ENCODE results near the gene CCNY. TPM values are rescaled to one million over a fixed set of nuclear protein-coding genes. Genes with fewer than 3 reads are reported as not detected.
"Not testable (repeated sequence)": the region's sequence is repeated elsewhere in the genome, so short reads cannot be mapped to it uniquely, and the experiment has no call there.

CCNY gene
- total RNA-seq, 4 donors from 2014 or later: 22.4 to 35.1 (median 29.9) TPM

- no peak for TF ChIP-seq CTCF (IDR thresholded peaks at IDR 0.05)
- no peak for TF ChIP-seq POLR2A (IDR thresholded peaks at IDR 0.05)
- no peak for TF ChIP-seq EP300 (IDR thresholded peaks at IDR 0.05)
- TF ChIP-seq POLR2AphosphoS5 (IDR thresholded peaks at IDR 0.05): no peak
- H3K27me3 ChIP-seq: no peaks in the 10 kb centered on the region
- H3K9me3 ChIP-seq: no peaks in the 10 kb centered on the region
- no peak for DNase-seq (ENCODE audit: low spot score in 2 of 2)
- no peak overlapping the region for H3K27ac ChIP-seq
- H3K4me3 ChIP-seq: no peak overlapping the region
- peaks cover 33% of the 10 kb centered on the region for H3K4me1 ChIP-seq
- peaks cover 3% of the 10 kb centered on the region for H3K36me3 ChIP-seq
- 96% methylated on average over 6 of the region's 6 CpGs for WGBS
These were observed 63.2 kb downstream of the CCNY start for GRCh38 chr10:35399414-35400009.

GRCh38 chr10:35400595-35401268, 64.4 kb downstream of the CCNY start:
- WGBS: 73% methylated on average over 8 of the region's 8 CpGs
- no peak for TF ChIP-seq POLR2AphosphoS5 (IDR thresholded peaks at IDR 0.05)
- no peak for TF ChIP-seq CTCF (IDR thresholded peaks at IDR 0.05)
- no peak for TF ChIP-seq EP300 (IDR thresholded peaks at IDR 0.05)
- TF ChIP-seq POLR2A (IDR thresholded peaks at IDR 0.05): no peak
- H3K4me3 ChIP-seq: no peak overlapping the region
- no peaks in the 10 kb centered on the region for H3K9me3 ChIP-seq
- peaks cover 3% of the 10 kb centered on the region for H3K36me3 ChIP-seq
- DNase-seq (ENCODE audit: low spot score in 2 of 2): no peak
- no peak overlapping the region for H3K27ac ChIP-seq
- H3K4me1 ChIP-seq: peaks cover 38% of the 10 kb centered on the region
- no peaks in the 10 kb centered on the region for H3K27me3 ChIP-seq

- not testable (repeated sequence) for H3K27me3 ChIP-seq; H3K4me3 ChIP-seq; H3K36me3 ChIP-seq; DNase-seq (ENCODE audit: low spot score in 2 of 2); H3K27ac ChIP-seq; H3K9me3 ChIP-seq
- 97% methylated on average over 5 of the region's 5 CpGs for WGBS
- peaks cover 36% of the 10 kb centered on the region for H3K4me1 ChIP-seq
These were observed 67.2 kb downstream of the CCNY start for GRCh38 chr10:35403491-35403890.

- H3K27ac ChIP-seq: peak overlapping the region; percentile 24
- H3K9me3 ChIP-seq; H3K4me3 ChIP-seq; H3K36me3 ChIP-seq; DNase-seq (ENCODE audit: low spot score in 2 of 2); H3K27me3 ChIP-seq: not testable (repeated sequence)
- peaks cover 41% of the 10 kb centered on the region for H3K4me1 ChIP-seq
- 78% methylated on average over 2 of the region's 2 CpGs for WGBS
These were observed 67.8 kb downstream of the CCNY start for GRCh38 chr10:35404077-35404476.

GRCh38 chr10:35406003-35406630, 69.8 kb downstream of the CCNY start:
- not testable (repeated sequence) for H3K27me3 ChIP-seq; H3K9me3 ChIP-seq; H3K36me3 ChIP-seq; H3K27ac ChIP-seq; DNase-seq (ENCODE audit: low spot score in 2 of 2); H3K4me3 ChIP-seq
- WGBS: 90% methylated on average over 3 of the region's 5 CpGs
- peaks cover 32% of the 10 kb centered on the region for H3K4me1 ChIP-seq

GRCh38 chr10:35407696-35408095, 71.4 kb downstream of the CCNY start:
- not testable (repeated sequence) for H3K4me3 ChIP-seq; H3K9me3 ChIP-seq; H3K36me3 ChIP-seq; DNase-seq (ENCODE audit: low spot score in 2 of 2); H3K27me3 ChIP-seq; H3K27ac ChIP-seq
- peaks cover 36% of the 10 kb centered on the region for H3K4me1 ChIP-seq
- 91% methylated on average over 12 of the region's 12 CpGs for WGBS

GRCh38 chr10:35409094-35409582, 72.8 kb downstream of the CCNY start:
- DNase-seq (ENCODE audit: low spot score in 2 of 2): no peak
- TF ChIP-seq POLR2A (IDR thresholded peaks at IDR 0.05) (no peak), CTCF (IDR thresholded peaks at IDR 0.05) (no peak), EP300 (IDR thresholded peaks at IDR 0.05) (no peak), POLR2AphosphoS5 (IDR thresholded peaks at IDR 0.05) (no peak)
- peaks cover 31% of the 10 kb centered on the region for H3K4me1 ChIP-seq
- no peak overlapping the region for H3K4me3 ChIP-seq
- no peaks in the 10 kb centered on the region for H3K27me3 ChIP-seq
- H3K36me3 ChIP-seq: no peaks in the 10 kb centered on the region
- no peaks in the 10 kb centered on the region for H3K9me3 ChIP-seq
- 41% methylated on average over 2 of the region's 2 CpGs for WGBS
- no peak overlapping the region for H3K27ac ChIP-seq

All from suprapubic skin (tissue), 4 donors.